Upper lobe of left lung (tissue), 6 donors: ENCODE data around the gene FAM222A. TPM values are rescaled to one million over a fixed set of nuclear protein-coding genes. Genes with fewer than 3 reads are reported as not detected.

Source experiments
- ATAC-seq, 2 donors: fragments of 200-7000 bp; cut with Tn5 transposase; one replicate each; pipeline ENCODE4 v1.9.1; 2022; ENCODE audit warnings: mild to moderate bottlenecking in 2 of 2, moderate library complexity in 2 of 2; ENCODE audit not compliant: low FRiP score in 2 of 2
- DNase-seq, 2 donors: peaks; one replicate each; pipeline ENCODE4 v3.0.0-alpha.2; 2019 to 2020
- H3K27ac ChIP-seq, 4 donors: fragments of 200-600 bp; sonication (generic); one replicate each; pipeline ENCODE4 v1.5.1; 2016 to 2019
- H3K27me3 ChIP-seq, 4 donors: fragments of 200-600 bp; sonication (generic); one replicate each; pipeline ENCODE4 v1.5.1; 2017 to 2019
- H3K36me3 ChIP-seq, 4 donors: fragments of 200-600 bp; sonication (generic); one replicate each; pipeline ENCODE4 v1.5.1; 2016 to 2019
- H3K4me1 ChIP-seq, 4 donors: fragments of 200-600 bp; sonication (generic); one replicate each; pipeline ENCODE4 v1.5.1; 2018 to 2019
- H3K4me3 ChIP-seq, 4 donors: fragments of 200-600 bp; sonication (generic); one replicate each; pipeline ENCODE4 v1.5.1; 2017 to 2019; ENCODE audit warnings: mild to moderate bottlenecking in 2 of 4, moderate library complexity in 1 of 4
- H3K9me3 ChIP-seq, 4 donors: fragments of 200-600 bp; sonication (generic); one replicate each; pipeline ENCODE4 v1.5.1; 2018 to 2019
- CTCF ChIP-seq, 6 experiments: fragments of 450-650 bp in 4 of 6; fragments of 200-600 bp in 2 of 6; sonication (generic) in 2 of 6; IDR thresholded peaks; one replicate each; pipeline ENCODE4 v1.5.1; 2016 to 2019; ENCODE audit warnings: antibody characterized with exemption in 6 of 6
- EP300 ChIP-seq, 4 donors: sonication (generic); formaldehyde crosslinking; IDR thresholded peaks; one replicate each; pipeline ENCODE4 v1.5.1; 2017; ENCODE audit warnings: antibody characterized with exemption in 4 of 4, control low read depth in 2 of 4
- POLR2A ChIP-seq, 4 donors: fragments of 450-650 bp; IDR thresholded peaks; one replicate each; pipeline ENCODE4 v1.5.1; 2016 to 2017; ENCODE audit warnings: antibody characterized with exemption in 4 of 4, mild to moderate bottlenecking in 2 of 4
- POLR2AphosphoS5 ChIP-seq, 2 donors: sonication (generic); formaldehyde crosslinking; IDR thresholded peaks; one replicate each; pipeline ENCODE4 v1.5.1; 2017; ENCODE audit warnings: antibody characterized with exemption in 2 of 2
- WGBS, 2 donors: methylation state at CpG; one replicate each; pipeline ENCODE4 v1.1.5; 2017 to 2018; 5-methylcytosine and 5-hydroxymethylcytosine counted together
- total RNA-seq, 6 donors: library from RNA; depleted of rRNA in 4 of 6; stranded (reverse); fragments of >200 nt in 4 of 6; gene quantifications; one replicate each; pipeline versions ENCODE4 v1.1.0 to v1.2.1, GENCODE V29; 2016 to 2021
- donor health status: DM: no; HTN: no; CAD: no; lungs with moderate emphysema.
- donor health status: DM: no; HTN: yes; CAD: no; lungs with severe emphysema.

The FAM222A gene
- total RNA-seq, 6 donors from 2014 or later: 1.0 to 7.3 (median 3.7) TPM

- no peaks in the 10 kb centered on the region for H3K9me3 ChIP-seq
- H3K27me3 ChIP-seq: no peaks in the 10 kb centered on the region
- DNase-seq (no peak), ATAC-seq (no peak)
- TF ChIP-seq POLR2A (IDR thresholded peaks at IDR 0.05) (no peak), CTCF (IDR thresholded peaks at IDR 0.05) (no peak), POLR2AphosphoS5 (IDR thresholded peaks at IDR 0.05) (no peak), EP300 (IDR thresholded peaks at IDR 0.05) (no peak)
- no peaks in the 10 kb centered on the region for H3K36me3 ChIP-seq
- H3K27ac ChIP-seq: no peak overlapping the region
- H3K4me3 ChIP-seq: no peak overlapping the region
- no peaks in the 10 kb centered on the region for H3K4me1 ChIP-seq
- 86 to 88% methylated on average over 4 of the region's 4 CpGs for WGBS, 2 donors
Observed at GRCh38 chr12:109785854-109786253, 72.2 kb downstream of the FAM222A start.

- WGBS, 2 donors: 86 to 89% methylated on average over 7 to 9 of the region's 9 CpGs
- Histone ChIP-seq H3K4me1 (no peaks in the 10 kb centered on the region), H3K9me3 (no peaks in the 10 kb centered on the region), H3K27me3 (no peaks in the 10 kb centered on the region), H3K4me3 (no peak overlapping the region), H3K27ac (no peak overlapping the region), H3K36me3 (no peaks in the 10 kb centered on the region)
- no peak for TF ChIP-seq EP300 (IDR thresholded peaks at IDR 0.05)
- no peak for TF ChIP-seq CTCF (IDR thresholded peaks at IDR 0.05)
- TF ChIP-seq POLR2A (IDR thresholded peaks at IDR 0.05): no peak
- no peak for TF ChIP-seq POLR2AphosphoS5 (IDR thresholded peaks at IDR 0.05)
- DNase-seq (no peak), ATAC-seq (no peak)
Observed at GRCh38 chr12:109786799-109787198, 73.2 kb downstream of the FAM222A start.

GRCh38 chr12:109789526-109790048 is 76.0 kb downstream of the FAM222A start:
- Histone ChIP-seq H3K4me1 (no peaks in the 10 kb centered on the region), H3K27ac (no peak overlapping the region), H3K9me3 (no peaks in the 10 kb centered on the region), H3K4me3 (no peak overlapping the region), H3K27me3 (no peaks in the 10 kb centered on the region), H3K36me3 (no peaks in the 10 kb centered on the region)
- 57 to 95% methylated on average over 1 of the region's 1 CpG for WGBS, 2 donors
- TF ChIP-seq EP300 (IDR thresholded peaks at IDR 0.05) (no peak), CTCF (IDR thresholded peaks at IDR 0.05) (no peak), POLR2A (IDR thresholded peaks at IDR 0.05) (no peak)
- DNase-seq: no peak
- no peak for ATAC-seq

- H3K9me3 ChIP-seq: no peaks in the 10 kb centered on the region
- no peak overlapping the region for H3K27ac ChIP-seq
- H3K36me3 ChIP-seq: no peaks in the 10 kb centered on the region
- TF ChIP-seq EP300 (IDR thresholded peaks at IDR 0.05) (no peak), CTCF (IDR thresholded peaks at IDR 0.05) (no peak), POLR2AphosphoS5 (IDR thresholded peaks at IDR 0.05) (no peak), POLR2A (IDR thresholded peaks at IDR 0.05) (no peak)
- no peaks in the 10 kb centered on the region for H3K4me1 ChIP-seq
- no peaks in the 10 kb centered on the region for H3K27me3 ChIP-seq
- H3K4me3 ChIP-seq: no peak overlapping the region
- no peak for ATAC-seq
- DNase-seq: no peak
Observed at GRCh38 chr12:109792992-109793391, 79.4 kb downstream of the FAM222A start.

- Histone ChIP-seq H3K27ac (no peak overlapping the region), H3K36me3 (no peaks in the 10 kb centered on the region), H3K9me3 (no peaks in the 10 kb centered on the region), H3K4me1 (no peaks in the 10 kb centered on the region), H3K27me3 (no peaks in the 10 kb centered on the region), H3K4me3 (no peak overlapping the region)
- ATAC-seq (no peak), DNase-seq (no peak)
- no peak for TF ChIP-seq POLR2AphosphoS5 (IDR thresholded peaks at IDR 0.05)
- no peak for TF ChIP-seq POLR2A (IDR thresholded peaks at IDR 0.05)
- TF ChIP-seq EP300 (IDR thresholded peaks at IDR 0.05): no peak
- TF ChIP-seq CTCF (IDR thresholded peaks at IDR 0.05): no peak
- 46 to 58% methylated on average over 4 of the region's 4 CpGs for WGBS, 2 donors
Observed at GRCh38 chr12:109793411-109793810, 79.8 kb downstream of the FAM222A start.
